ENCODE data around the gene MAML3.

The MAML3 gene

GRCh38 chr4:140102421-140102820 is 51.6 kb downstream of the MAML3 start:
- TF ChIP-seq CTCF (IDR thresholded peaks at IDR 0.05; ENCODE audit: extremely low read depth, missing control alignments), result no peak
- DNase-seq (ENCODE audit: low spot score), result no peak

DNA sequence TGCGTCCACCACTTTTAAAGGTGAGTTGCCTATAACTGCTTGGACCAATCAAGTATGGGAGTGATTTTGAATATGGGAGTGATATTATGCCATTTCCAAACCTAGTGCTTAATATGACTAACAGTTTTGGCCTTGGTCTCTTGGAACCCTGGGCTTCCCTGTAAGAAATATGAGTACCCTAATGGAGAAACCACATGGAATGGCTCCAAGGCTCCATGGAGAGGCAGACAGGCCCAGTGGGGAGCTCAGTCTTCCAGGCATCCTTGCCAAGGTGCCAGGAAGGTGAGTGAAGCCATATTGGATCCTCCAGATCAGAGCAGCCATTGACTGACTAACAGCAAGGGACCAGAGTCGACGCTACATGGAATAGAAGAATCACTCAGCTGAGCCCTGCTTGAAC is 53.2 kb downstream of the MAML3 start:
- no peak for TF ChIP-seq CTCF (IDR thresholded peaks at IDR 0.05; ENCODE audit: extremely low read depth, missing control alignments)
- DNase-seq (ENCODE audit: low spot score), result no peak

- DNase-seq (ENCODE audit: low spot score), result no peak
- no peak for TF ChIP-seq CTCF (IDR thresholded peaks at IDR 0.05; ENCODE audit: extremely low read depth, missing control alignments)
Observed at GRCh38 chr4:140099983-140100382, 54.0 kb downstream of the MAML3 start.

- no peak for TF ChIP-seq CTCF (IDR thresholded peaks at IDR 0.05; ENCODE audit: extremely low read depth, missing control alignments)
- no peak for DNase-seq (ENCODE audit: low spot score)
Observed at GRCh38 chr4:140098455-140099160, 55.4 kb downstream of the MAML3 start.

DNA sequence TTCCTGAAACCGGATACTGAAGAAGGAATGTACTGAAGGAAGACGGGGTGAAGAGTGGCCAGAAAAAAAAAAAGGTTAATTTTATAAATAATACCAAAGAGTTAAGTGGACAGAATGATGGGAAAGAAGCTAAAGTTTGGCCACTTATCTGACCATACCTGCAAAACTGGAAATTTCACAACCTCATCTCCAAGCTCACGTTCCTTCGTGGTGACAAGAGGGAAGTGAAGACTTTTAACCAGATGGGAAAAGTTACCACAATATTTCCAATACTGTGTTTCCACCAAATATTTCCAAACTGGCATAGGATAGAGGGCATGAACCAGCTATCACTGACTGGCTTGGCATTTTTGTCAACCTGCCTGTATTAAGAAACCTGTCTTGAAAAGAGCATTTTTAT is 56.4 kb downstream of the MAML3 start:
- TF ChIP-seq CTCF (IDR thresholded peaks at IDR 0.05; ENCODE audit: extremely low read depth, missing control alignments), result no peak
- DNase-seq (ENCODE audit: low spot score), result no peak

- DNase-seq (ENCODE audit: low spot score), result no peak
- no peak for TF ChIP-seq CTCF (IDR thresholded peaks at IDR 0.05; ENCODE audit: extremely low read depth, missing control alignments)
Observed at GRCh38 chr4:140096921-140097320, 57.1 kb downstream of the MAML3 start.

- TF ChIP-seq CTCF (IDR thresholded peaks at IDR 0.05; ENCODE audit: extremely low read depth, missing control alignments), result no peak
- DNase-seq (ENCODE audit: low spot score), result no peak
Observed at GRCh38 chr4:140096483-140096861, 57.5 kb downstream of the MAML3 start.
